Heart right ventricle (tissue), 16 donors: Measurements from ENCODE around the gene DENND1A. TPM values are rescaled to one million over a fixed set of nuclear protein-coding genes. Genes with fewer than 3 reads are reported as not detected.

Experiments used
- ATAC-seq, 8 donors: fragments of 200-7000 bp; cut with Tn5 transposase; one replicate each; pipeline ENCODE4 v1.9.1; 2020; ENCODE audit warnings: mild to moderate bottlenecking in 8 of 8, moderate library complexity in 8 of 8, moderate number of reproducible peaks in 1 of 8
- DNase-seq, 2 donors: peaks; one replicate each; pipeline ENCODE4 v3.0.0-alpha.2; 2020
- H3K27ac ChIP-seq, 10 donors: fragments of 200-600 bp; sonication (generic) in 2 of 10; one replicate each; pipeline versions ENCODE4 v1.5.0 to v1.8.0; 2020 to 2022; ENCODE audit warnings: mild to moderate bottlenecking in 3 of 10
- H3K27me3 ChIP-seq, 7 donors: fragments of 200-600 bp; one replicate each; pipeline ENCODE4 v1.8.0; 2021 to 2022; ENCODE audit warnings: mild to moderate bottlenecking in 2 of 7
- H3K36me3 ChIP-seq, 9 donors: fragments of 200-600 bp; sonication (generic) in 1 of 9; one replicate each; pipeline versions ENCODE4 v1.5.0 to v1.8.0; 2020 to 2022; ENCODE audit warnings: mild to moderate bottlenecking in 2 of 9
- H3K4me1 ChIP-seq, 9 donors: fragments of 200-600 bp; sonication (generic) in 1 of 9; one replicate each; pipeline versions ENCODE4 v1.5.0 to v1.8.0; 2020 to 2022; ENCODE audit warnings: mild to moderate bottlenecking in 4 of 9
- H3K4me3 ChIP-seq, 10 donors: fragments of 200-600 bp; sonication (generic) in 2 of 10; one replicate each; pipeline versions ENCODE4 v1.5.0 to v1.8.0; 2020 to 2022; ENCODE audit warnings: mild to moderate bottlenecking in 7 of 10, moderate library complexity in 2 of 10
- H3K9me3 ChIP-seq, 11 donors: fragments of 200-600 bp in 10 of 11; sonication (generic) in 2 of 11; one replicate each; pipeline versions ENCODE4 v1.5.0 to v1.8.0; 2013 to 2022; ENCODE audit warnings: mild to moderate bottlenecking in 2 of 11, control low read depth in 1 of 11, moderate library complexity in 1 of 11
- CTCF ChIP-seq, 9 donors: fragments of 200-600 bp; sonication (generic) in 2 of 9; IDR thresholded peaks; one replicate each; pipeline versions ENCODE4 v1.5.0 to v1.8.0; 2021 to 2022; ENCODE audit warnings: antibody characterized with exemption in 9 of 9, mild to moderate bottlenecking in 5 of 9, moderate library complexity in 1 of 9
- WGBS, 2 donors: extraction: QIAGEN DNeasy Blood & Tissue Kit; methylation state at CpG; one replicate each; pipeline ENCODE4 v1.1.7; 2013; ENCODE audit warnings: inconsistent platforms in 1 of 2; 5-methylcytosine and 5-hydroxymethylcytosine counted together
- intact Hi-C, 10 donors: fragments of 100-400 bp; cut with DNase I; formaldehyde crosslinking; loops; one replicate each; pipeline versions ENCODE4 v1.11.1 to v1.14.2; 2022
- polyA plus RNA-seq, 2 donors: library from polyadenylated mRNA; stranded (reverse); fragments of 200-250 nt; gene quantifications; one replicate each; pipeline ENCODE4 v1.2.3, GENCODE V29; 2013
- total RNA-seq, 10 donors: library from RNA; stranded (reverse); fragmentation: NEBNext Ultra II Directional in 3 of 10; extraction: Animal tissue kit (Norgen Biotek cat#: 25700) in 3 of 10; gene quantifications; one replicate each; pipeline versions ENCODE4 v1.2.1 to v1.2.4, GENCODE V29; 2021 to 2023
- donor health status: Arrhythmogenic right ventricular cardiomyopathy.
- donor health status: ischemic (EF 13 %, LVEDD 7.1; RV severe dilation, severe dysfunction).
- donor health status: healthy with polysubstance abuse.
- donor health status: DM: no; HTN: yes; CAD: no.
- donor health status: DM: no; HTN: no; CAD: no.
- donor health status: ischemic (EF 25% LVEDD 6.9; RV normal size, moderate dysfunction).
- donor health status: ischemic (EF 25% LVEDD 5.7; RV mildly dilated, moderate dysfunction).
- donor health status: healthy.
- donor health status: DM: yes; HTN: yes; CAD: no.
- donor health status: Ischemic cardiomyopathy.
- donor health status: ischemic (EF 35%, LVEDD 5.7; RV mildly dilated, moderate dysfunction).
- donor health status: nonischemic (EF 11% LVEDD 7.7; RV severe dilation, severe dysfunction).
- donor health status: DM: yes; HTN: yes; CAD: no.
- donor health status: PGD.
- donor health status: ischemic (EF 29% LVEDD 5.4; RV normal size, mild dysfunction).
- donor health status: nonischemic (EF 23%, LVEDD 6.1; RV moderate dilation, normal function).

Gene DENND1A
- total and polyA plus RNA-seq, 12 donors = 7.3 to 19.6 (median 12.2) TPM

- ATAC-seq (peak in 3 of 8 donors; percentile 45 to 77 (median 51)), DNase-seq (no peak)
- H3K4me1 ChIP-seq = peaks cover 0 to 6% (median 0%) of the 10 kb centered on the region in 9 donors
- no peaks in the 10 kb centered on the region for H3K9me3 ChIP-seq
- no peak for TF ChIP-seq CTCF (IDR thresholded peaks at IDR 0.05)
- intact Hi-C loops = loop anchor here in 4 of 10 donors (2.0 to 10.0 kb wide), 3 partner anchors 132 to 636 kb away; no protein-coding TSS in a partner anchor
- H3K27ac ChIP-seq = no peak overlapping the region
- no peak overlapping the region for H3K4me3 ChIP-seq
- peaks cover 0 to 8% (median 0%) of the 10 kb centered on the region in 9 donors for H3K36me3 ChIP-seq
- H3K27me3 ChIP-seq = no peaks in the 10 kb centered on the region
- WGBS, 2 donors = 73 to 76% methylated on average over 10 of the region's 10 CpGs
Measured at GRCh38 chr9:123408313-123409262, 521.3 kb downstream of the DENND1A start.

GRCh38 chr9:123407217-123407851, 522.6 kb downstream of the DENND1A start:
- H3K4me3 ChIP-seq = no peak overlapping the region
- 83 to 84% methylated on average over 20 of the region's 20 CpGs for WGBS, 2 donors
- H3K9me3 ChIP-seq = no peaks in the 10 kb centered on the region
- intact Hi-C loops = loop anchor here in 3 of 10 donors (10.0 kb wide), 2 partner anchors 627 to 637 kb away; no protein-coding TSS in a partner anchor
- TF ChIP-seq CTCF (IDR thresholded peaks at IDR 0.05) = no peak
- H3K27ac ChIP-seq = no peak overlapping the region
- ATAC-seq (no peak), DNase-seq (no peak)
- H3K4me1 ChIP-seq = peaks cover 0 to 6% (median 0%) of the 10 kb centered on the region in 9 donors
- H3K36me3 ChIP-seq = peaks cover 0 to 14% (median 0%) of the 10 kb centered on the region in 9 donors
- H3K27me3 ChIP-seq = no peaks in the 10 kb centered on the region

- Histone ChIP-seq H3K36me3 (peaks cover 0 to 14% (median 0%) of the 10 kb centered on the region in 9 donors), H3K4me1 (peaks cover 0 to 6% (median 0%) of the 10 kb centered on the region in 9 donors), H3K27ac (no peak overlapping the region), H3K27me3 (no peaks in the 10 kb centered on the region), H3K9me3 (no peaks in the 10 kb centered on the region), H3K4me3 (no peak overlapping the region)
- intact Hi-C loops = loop anchor here in 3 of 10 donors (10.0 kb wide), 2 partner anchors 628 to 638 kb away; no protein-coding TSS in a partner anchor
- ATAC-seq = no peak
- DNase-seq = no peak
- 55 to 71% methylated on average over 12 to 13 of the region's 13 CpGs for WGBS, 2 donors
- no peak for TF ChIP-seq CTCF (IDR thresholded peaks at IDR 0.05)
Measured at GRCh38 chr9:123406691-123407216, 523.2 kb downstream of the DENND1A start.

GRCh38 chr9:123406016-123406415, 523.9 kb downstream of the DENND1A start:
- ATAC-seq (no peak), DNase-seq (no peak)
- Histone ChIP-seq H3K36me3 (peaks cover 0 to 10% (median 0%) of the 10 kb centered on the region in 9 donors), H3K9me3 (no peaks in the 10 kb centered on the region), H3K27ac (no peak overlapping the region), H3K4me3 (no peak overlapping the region), H3K27me3 (no peaks in the 10 kb centered on the region), H3K4me1 (peaks cover 0 to 13% (median 5%) of the 10 kb centered on the region in 9 donors)
- 78 to 84% methylated on average over 6 of the region's 6 CpGs for WGBS, 2 donors
- no peak for TF ChIP-seq CTCF (IDR thresholded peaks at IDR 0.05)
- intact Hi-C loops = loop anchor here in 3 of 10 donors (10.0 kb wide), 2 partner anchors 629 to 639 kb away; no protein-coding TSS in a partner anchor
